GM12878 (cell line): ENCODE results near the gene MAP3K5. TPM values are rescaled to one million over a fixed set of nuclear protein-coding genes. Genes with fewer than 3 reads are reported as not detected.
A peak's percentile ranks its signal among the peaks of the same experiment; 100 is the strongest.

Experiments used
- ASH2L ChIP-seq: fragments of 300-600, 200-600 bp; sonication (generic); IDR thresholded peaks from 2 replicates; pipeline ENCODE4 v1.6.1; 2017; ENCODE audit warnings: low read depth, mild to moderate bottlenecking, borderline replicate concordance
- BCL3 ChIP-seq: IDR thresholded peaks from 2 replicates; pipeline ENCODE4 v1.6.1; 2011; ENCODE audit warnings: borderline replicate concordance, low read depth, mild to moderate bottlenecking, moderate library complexity, low read length; ENCODE audit not compliant: insufficient read depth, poor library complexity, severe bottlenecking
- FOXK2 ChIP-seq: fragments of 450-650 bp; IDR thresholded peaks from 2 replicates; pipeline ENCODE4 v1.6.1; 2017; ENCODE audit warnings: mild to moderate bottlenecking, moderate library complexity
- NBN ChIP-seq: fragments of 450-650 bp; IDR thresholded peaks from 2 replicates; pipeline ENCODE4 v1.6.1; 2016
- PBX3 ChIP-seq: IDR thresholded peaks from 2 replicates; pipeline ENCODE4 v1.6.1; 2011; ENCODE audit warnings: mild to moderate bottlenecking, low read depth, low read length, moderate library complexity; ENCODE audit not compliant: insufficient replicate concordance
- POLR2A ChIP-seq: IDR thresholded peaks from 2 replicates; pipeline ENCODE4 v1.6.1; 2011; ENCODE audit warnings: low read depth, mild to moderate bottlenecking, low read length
- SIN3A ChIP-seq: IDR thresholded peaks from 2 replicates; pipeline ENCODE4 v1.6.1; 2012; ENCODE audit warnings: low read depth, low read length, improper control_type of control experiment
- SMAD5 ChIP-seq: IDR thresholded peaks from 2 replicates; pipeline ENCODE4 v1.6.1; 2016; ENCODE audit warnings: antibody characterized with exemption, low read depth
- STAT3 ChIP-seq: IDR thresholded peaks from 2 replicates; pipeline ENCODE4 v1.6.1; 2011; ENCODE audit warnings: low read depth, low read length, improper control_type of control experiment
- SUZ12 ChIP-seq: fragments of 200-600 bp; sonication (generic); IDR thresholded peaks from one replicate; pipeline ENCODE4 v1.6.1; 2018; ENCODE audit warnings: antibody characterized with exemption, mild to moderate bottlenecking; ENCODE audit not compliant: unreplicated experiment
- ZNF687 ChIP-seq: fragments of 450-650 bp; IDR thresholded peaks from 2 replicates; pipeline ENCODE4 v1.6.1; 2017; ENCODE audit warnings: mild to moderate bottlenecking, moderate library complexity
- polyA plus RNA-seq, 11 experiments: library from polyadenylated mRNA; depleted of rRNA in 4 of 11; unstranded in 6 of 11; stranded (reverse) in 5 of 11; fragments of >200 nt; fragmentation: Nextera tagmentation in 4 of 11; fragmentation: Illumina TruSeq in 1 of 11; extraction: Ambion mirVana in 4 of 11; extraction: Trizol in 1 of 11; gene quantifications; 1 replicate in 1 of 11; 2 replicates in 10 of 11; pipeline versions ENCODE4 v1.2.1 to v1.2.3, GENCODE V29; 2011 to 2016; ENCODE audit warnings: inconsistent platforms in 2 of 11, missing spikeins in 2 of 11, low read depth in 1 of 11
- total RNA-seq, 4 experiments: library from RNA; depleted of rRNA in 3 of 4; stranded (reverse); fragments of >200 nt in 3 of 4; fragmentation: Illumina TruSeq in 1 of 4; extraction: Trizol in 1 of 4; gene quantifications; 2 replicates each; pipeline versions ENCODE4 v1.2.1 to v1.2.3, GENCODE V29; 2013 to 2021

MAP3K5 gene
- total and polyA plus RNA-seq, 10 of the 15 experiments (the other 5 are each of a cell fraction or from before 2014, with no cell fraction given): 5.4 to 34.3 (median 26.4) TPM

- TF ChIP-seq SUZ12: no peak
- TF ChIP-seq PBX3: no peak
- TF ChIP-seq POLR2A: peak; percentile 87
- TF ChIP-seq ASH2L: peak; percentile 24; the same call in 1 of the 2 replicates
- TF ChIP-seq STAT3: no peak
- TF ChIP-seq SIN3A: peak; percentile 49; the same call in 1 of the 2 replicates
- TF ChIP-seq NBN: peak; percentile 79; the same call in 1 of the 2 replicates
- TF ChIP-seq ZNF687: peak; percentile 71
- peak; percentile 41 for TF ChIP-seq BCL3
- TF ChIP-seq FOXK2: no peak
- no peak for TF ChIP-seq SMAD5
- TF ChIP-seq, all 136 proteins: peak for 57
Measured at GRCh38 chr6:136792410-136793262, at the start of gene MAP3K5 (continued).
